SK-N-SH (cell line): ENCODE results near the gene OR51A2.

Experiments
- CTCF ChIP-seq: fragments of 200-600 bp; sonication (generic); IDR thresholded peaks from 2 replicates; pipeline ENCODE4 v1.6.1; 2017; ENCODE audit warnings: antibody characterized with exemption, mild to moderate bottlenecking, moderate library complexity
- NFIC ChIP-seq: IDR thresholded peaks from 2 replicates; pipeline ENCODE4 v1.4.0; 2012; ENCODE audit warnings: borderline replicate concordance
- TAF1 ChIP-seq: IDR thresholded peaks from 2 replicates; pipeline ENCODE4 v1.6.1; 2012; ENCODE audit warnings: low read depth, mild to moderate bottlenecking, low read length, moderate library complexity, borderline replicate concordance
- TEAD4 ChIP-seq: IDR thresholded peaks from 2 replicates; pipeline ENCODE4 v1.4.0; 2012; ENCODE audit warnings: mild to moderate bottlenecking, borderline replicate concordance; ENCODE audit not compliant: insufficient read depth

GRCh38 chr11:4936745-4937144 lies 18.8 kb downstream of the OR51A2 start:
- TF ChIP-seq CTCF (no peak), NFIC (no peak), TAF1 (no peak), TEAD4 (no peak)
